NCI-H82 treated with DMSO at 0.1 percent for 48 hours (cell line): ENCODE measurements around the gene ICE1.
"Not testable (repeated sequence)": the region's sequence is repeated elsewhere in the genome, so short reads cannot be mapped to it uniquely, and the experiment has no call there.

Experiments used
- DNase-seq: peaks from one replicate; lab custom pipeline; 2025; ENCODE audit not compliant: unreplicated experiment; lab: John Stamatoyannopoulos, UW

The ICE1 gene

DNA sequence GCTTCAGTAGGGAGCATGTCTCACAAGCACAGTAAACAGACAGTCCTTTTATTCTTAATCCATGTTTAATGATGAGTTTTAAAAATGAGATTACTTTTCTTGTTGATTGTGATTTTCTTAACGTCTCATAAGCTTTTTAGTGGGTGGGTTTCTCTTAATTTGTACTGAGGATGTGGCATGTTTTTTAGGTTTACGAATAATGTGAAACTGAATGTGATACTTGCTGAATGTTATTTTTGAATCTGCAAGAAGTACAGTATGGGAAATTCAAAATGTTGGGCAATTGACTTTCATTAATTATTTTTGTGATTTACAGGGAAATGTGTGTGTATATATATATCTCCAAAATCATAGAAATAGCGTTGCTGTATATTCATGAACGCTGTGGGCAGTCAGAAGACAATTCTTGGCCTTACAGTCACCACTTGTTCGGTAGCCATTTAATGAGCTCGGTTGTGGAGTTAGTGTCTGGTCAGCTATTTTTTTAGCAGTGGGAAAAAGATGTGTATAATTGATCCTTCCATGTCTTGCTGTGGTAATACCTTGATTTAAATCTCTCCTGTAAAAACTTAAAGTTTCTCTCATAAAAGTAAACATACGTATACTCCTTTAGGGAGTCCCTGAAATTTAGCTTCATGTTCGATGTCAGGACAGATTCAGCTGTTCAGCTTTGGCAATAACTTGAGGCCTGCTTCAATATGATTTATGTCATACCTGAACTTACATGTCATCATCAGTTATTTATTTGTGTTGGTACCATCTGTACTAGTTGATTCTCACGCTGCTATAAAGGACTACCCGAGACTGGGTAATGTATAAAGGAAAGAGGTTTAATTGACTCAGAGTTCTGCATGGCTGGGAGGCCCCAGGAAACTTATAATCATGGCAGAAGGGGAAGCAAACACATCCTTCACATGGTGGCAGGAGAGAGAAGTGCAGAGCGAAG, 15.0 kb downstream of the ICE1 start:
- DNase-seq, result no peak

DNA sequence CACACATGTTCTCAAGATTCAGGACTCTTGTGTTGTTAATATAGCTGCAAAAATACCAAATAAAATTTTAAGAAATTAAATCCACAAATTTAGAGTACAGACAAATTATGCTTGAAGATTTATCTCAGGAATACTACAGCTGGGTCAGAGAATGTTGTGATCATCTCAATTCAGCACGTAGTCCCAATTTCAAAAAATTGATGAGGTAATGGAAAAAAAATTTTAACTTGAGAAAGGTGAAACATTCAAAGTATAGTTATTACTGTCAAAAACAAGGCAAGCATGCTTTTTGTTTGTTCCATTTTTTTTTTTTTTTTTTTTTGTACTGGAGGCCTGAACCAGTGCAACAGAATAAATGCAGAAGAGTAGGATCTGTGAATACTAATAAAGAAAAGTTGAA, 29.4 kb downstream of the ICE1 start:
- no peak for DNase-seq

DNA sequence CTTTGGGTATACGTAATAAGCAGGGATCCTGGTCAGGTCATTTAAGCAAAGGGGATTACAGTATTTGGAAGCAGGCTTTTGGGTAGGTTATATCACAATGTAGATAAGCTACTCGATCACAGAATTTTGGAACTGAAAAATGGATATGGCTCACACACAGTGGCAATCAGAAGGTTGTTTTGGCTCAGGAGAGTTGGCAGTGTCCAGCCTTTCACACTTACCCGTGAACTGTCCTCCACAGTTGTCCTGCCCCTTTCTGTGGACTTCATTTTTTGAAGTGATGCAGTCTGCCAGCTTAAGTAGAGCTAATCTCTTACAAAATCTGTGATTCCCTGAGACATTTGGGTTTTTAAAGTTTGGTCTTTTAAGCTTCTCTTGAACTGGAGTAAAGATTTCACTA, 30.7 kb downstream of the ICE1 start:
- no peak for DNase-seq

DNA sequence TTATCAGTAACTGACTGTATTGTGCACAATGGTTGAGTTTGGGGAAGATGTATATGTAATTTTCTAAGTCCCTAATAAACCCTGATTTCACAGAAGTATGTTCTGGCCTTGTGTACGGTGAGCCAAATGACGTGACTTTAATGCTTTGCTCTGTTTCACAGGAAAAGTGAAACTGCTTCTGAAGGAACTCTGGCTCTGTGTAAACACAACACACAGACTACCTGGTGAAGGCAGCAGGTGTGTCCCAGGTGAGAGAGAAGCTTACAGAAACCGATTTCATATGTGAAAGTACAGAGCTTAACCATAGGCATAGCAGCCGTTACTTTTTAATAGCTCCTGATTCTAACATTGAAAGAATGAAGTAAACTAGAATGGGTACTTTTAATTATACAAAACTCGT, 31.9 kb downstream of the ICE1 start:
- DNase-seq, result no peak

DNA sequence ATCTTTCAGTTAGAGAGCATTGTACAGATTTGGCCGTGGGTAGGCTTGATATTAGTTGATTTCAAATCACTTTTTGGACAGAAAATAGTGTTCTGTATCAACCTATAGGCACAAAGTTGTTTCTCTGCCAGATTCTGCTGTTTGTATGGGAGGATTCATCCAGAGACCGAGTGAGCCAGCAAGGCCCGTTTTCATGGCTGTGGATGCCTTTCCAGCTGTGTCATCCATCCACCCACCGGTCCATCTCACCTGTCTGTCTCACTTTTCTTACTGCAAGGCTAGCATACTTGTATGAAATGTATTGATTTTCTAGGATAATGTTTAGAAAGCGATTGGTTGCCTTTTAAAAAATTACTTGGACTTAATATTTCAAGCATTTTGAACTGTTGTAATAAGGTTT, 34.4 kb downstream of the ICE1 start:
- DNase-seq, result no peak

DNA sequence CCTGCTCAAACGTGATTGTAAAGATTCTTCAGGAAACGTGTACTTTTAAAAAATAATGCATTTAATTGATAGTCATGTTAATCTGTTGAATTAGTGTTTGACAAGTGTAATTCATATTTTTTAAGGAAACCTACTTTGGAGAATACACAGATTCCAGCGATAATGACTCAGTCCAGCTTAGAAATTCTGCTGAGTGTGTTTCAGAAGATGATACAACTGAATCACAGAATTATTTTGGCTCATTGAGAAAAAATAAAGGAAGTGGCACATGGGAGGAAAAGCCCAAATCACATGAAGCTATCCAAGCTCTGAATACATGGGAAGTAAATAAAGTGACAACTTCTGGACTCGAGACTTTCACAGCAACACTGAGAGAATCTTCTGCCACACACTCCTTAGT, 37.8 kb downstream of the ICE1 start:
- no peak for DNase-seq

DNA sequence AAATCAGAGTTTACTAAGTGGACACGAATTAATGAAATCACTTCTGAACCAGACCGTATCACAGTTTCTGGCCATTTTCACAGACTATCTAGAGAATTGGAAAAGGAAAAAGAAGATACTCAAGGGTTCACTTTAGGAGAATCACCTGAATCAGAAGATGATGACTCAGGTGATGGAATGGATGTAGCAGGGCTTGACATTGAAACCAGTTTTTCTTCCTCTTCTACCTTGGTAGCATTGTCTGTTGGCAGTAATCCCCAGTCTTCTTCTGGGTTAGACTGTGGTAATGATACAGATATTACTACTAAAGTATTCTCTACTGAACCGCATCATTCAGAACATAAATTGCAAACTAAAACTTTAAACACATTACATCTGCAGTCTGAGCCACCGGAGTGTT, 38.5 kb downstream of the ICE1 start:
- no peak for DNase-seq

DNA sequence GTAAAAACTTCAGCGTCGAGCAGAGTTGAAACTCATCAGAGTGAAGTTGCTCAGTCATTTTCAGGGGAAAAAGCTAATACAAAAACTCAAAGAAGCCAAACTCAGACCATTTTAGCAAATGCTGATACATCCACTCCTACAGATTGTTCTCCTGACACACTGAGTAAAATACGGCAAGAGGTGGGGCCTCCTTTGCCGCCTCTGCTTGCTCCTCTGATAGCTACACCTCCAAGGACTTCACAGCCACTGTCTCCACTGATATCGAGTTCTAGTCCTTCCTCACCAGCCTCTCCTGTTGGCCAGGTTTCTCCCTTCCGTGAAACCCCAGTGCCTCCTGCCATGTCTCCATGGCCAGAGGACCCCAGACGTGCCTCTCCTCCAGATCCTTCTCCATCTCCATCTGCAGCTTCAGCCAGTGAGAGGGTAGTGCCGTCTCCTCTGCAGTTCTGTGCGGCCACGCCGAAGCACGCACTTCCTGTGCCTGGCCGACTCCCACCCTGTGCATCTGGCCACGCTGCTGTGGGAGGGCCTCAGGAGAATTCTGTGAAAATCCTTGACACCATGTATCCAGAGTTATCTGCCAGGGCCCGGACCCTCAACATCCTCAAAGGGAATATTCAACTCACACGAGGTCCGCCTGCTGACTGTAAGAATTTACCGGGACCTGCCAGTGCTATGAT, 41.7 kb downstream of the ICE1 start:
- DNase-seq, result no peak

DNA sequence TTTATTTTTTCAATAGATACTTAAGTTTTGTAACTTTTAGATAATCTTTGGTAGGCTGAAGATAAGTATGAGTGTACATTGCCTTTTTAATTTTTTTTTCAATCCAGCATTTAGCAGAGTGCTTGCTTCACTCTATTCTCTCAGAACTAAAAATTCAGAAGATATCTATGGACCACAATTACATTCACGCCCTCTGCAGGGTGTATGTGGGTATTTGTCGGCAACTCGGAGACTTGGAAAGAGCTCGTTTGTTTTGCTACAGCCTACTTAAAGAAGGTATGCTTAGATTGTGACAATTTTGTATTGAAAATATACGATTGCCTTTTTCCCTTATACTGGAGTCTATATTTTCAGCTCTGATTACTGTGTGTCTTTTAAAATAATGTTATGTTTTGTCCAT, 43.8 kb downstream of the ICE1 start:
- DNase-seq, result no peak

DNA sequence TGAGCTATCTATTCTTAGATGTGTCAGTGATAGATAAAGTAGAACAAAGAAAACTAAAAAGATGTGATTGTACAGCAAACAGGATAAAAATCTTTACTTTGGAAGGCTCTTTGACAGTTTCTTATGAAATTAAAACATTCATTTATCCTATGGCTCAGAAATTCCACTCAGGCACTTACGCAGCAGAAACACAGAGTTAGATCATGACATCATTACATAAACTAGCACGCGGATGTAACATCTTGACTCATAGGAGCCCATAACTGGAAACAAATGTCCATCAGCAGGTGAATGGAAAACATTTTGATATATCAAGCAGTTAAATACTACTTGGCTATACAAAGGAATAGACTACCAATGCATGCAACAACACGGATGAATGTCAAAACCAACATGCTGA, 45.3 kb downstream of the ICE1 start:
- no peak for DNase-seq

DNA sequence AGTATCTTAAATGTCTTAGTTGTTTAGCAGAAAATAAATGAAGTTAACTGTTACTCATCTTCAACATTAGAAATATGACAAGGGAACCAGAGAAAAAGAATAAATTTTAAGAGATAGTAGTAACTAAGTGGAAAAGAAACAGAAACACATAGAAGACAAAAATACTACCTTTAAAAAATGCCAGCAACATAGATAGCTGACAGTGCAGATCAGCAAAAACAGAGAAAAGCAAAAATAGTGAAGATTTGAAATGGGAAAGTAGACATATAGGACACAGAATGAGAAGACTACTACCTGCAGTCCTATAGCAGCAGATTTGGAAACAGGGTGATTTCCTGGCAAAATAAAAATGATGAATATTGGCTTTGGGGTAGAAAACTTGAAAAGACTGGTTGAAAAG, 48.5 kb downstream of the ICE1 start:
- no peak for DNase-seq

DNA sequence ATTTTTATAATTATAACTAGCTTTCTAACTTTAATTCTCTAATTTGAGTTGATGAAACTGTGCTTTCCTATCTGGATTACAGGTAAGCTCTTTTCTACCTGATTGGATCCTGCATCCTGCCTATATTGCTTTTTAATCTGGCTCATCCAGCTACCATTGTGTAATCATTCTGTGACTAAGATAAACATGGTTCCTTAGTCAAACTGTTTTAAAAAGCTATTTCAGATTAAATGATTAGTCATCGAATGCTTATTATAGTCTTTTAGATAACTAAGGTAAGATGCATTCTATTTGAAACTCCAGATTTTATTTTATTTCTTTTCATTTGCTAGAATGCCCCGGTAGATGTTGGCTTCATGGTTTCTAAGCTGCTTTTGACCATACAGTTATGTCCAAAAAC, 50.7 kb downstream of the ICE1 start:
- no peak for DNase-seq

DNA sequence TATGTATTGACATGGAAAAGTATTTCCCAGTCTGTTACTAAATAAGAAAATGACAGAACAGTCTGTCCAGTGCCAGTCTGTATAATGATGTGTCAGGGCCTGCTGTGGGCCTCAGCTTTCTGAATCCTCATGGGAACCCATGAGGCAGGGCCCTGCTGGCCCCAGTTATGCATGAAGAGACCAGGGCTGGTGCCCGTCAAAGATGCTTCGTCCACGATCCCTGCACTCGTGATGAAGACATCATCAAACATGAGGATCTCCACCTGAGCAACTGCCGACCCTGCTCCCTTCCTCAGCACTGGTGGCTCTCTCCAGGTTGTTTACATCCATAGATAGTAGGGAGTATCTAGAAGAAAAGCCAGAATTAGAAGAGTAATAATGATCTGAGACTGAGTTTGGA, 52.5 kb downstream of the ICE1 start:
- DNase-seq, result no peak

DNA sequence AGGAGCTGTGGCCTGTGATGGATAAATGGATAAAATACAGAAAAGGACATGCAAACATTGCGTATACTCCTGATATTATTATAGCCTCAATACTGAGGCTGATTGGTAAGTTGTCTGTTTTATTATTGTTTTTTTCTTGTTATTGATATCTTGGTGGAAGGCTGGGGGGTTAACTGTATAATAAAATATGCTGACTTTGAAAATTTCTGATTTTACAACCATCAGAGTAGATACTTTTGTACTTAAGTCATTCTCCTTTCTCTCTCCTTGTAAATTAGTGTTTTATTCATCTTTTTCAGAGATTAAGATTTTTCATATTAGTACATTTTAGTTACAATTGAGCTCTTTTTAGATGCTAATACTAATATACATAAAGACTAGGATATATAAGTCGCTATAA, 53.5 kb downstream of the ICE1 start:
- DNase-seq, result no peak

DNA sequence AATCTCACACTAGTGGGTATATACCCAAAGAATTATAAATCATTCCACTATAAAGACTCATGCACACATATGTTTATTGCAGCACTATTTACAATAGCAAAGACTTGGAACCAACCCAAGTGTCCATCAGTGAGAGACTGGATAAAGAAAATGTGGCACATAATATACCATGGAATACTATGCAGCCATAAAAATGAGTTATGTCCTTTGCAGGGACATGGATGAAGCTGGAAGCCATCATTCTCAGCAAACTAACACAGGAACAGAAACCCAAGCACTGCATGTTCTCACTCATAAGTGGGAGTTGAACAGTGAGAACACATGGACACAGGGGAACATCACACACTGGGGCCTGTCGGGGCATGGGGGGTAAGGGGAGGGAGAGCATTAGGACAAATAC, 57.1 kb downstream of the ICE1 start:
- not testable (repeated sequence) for DNase-seq

DNA sequence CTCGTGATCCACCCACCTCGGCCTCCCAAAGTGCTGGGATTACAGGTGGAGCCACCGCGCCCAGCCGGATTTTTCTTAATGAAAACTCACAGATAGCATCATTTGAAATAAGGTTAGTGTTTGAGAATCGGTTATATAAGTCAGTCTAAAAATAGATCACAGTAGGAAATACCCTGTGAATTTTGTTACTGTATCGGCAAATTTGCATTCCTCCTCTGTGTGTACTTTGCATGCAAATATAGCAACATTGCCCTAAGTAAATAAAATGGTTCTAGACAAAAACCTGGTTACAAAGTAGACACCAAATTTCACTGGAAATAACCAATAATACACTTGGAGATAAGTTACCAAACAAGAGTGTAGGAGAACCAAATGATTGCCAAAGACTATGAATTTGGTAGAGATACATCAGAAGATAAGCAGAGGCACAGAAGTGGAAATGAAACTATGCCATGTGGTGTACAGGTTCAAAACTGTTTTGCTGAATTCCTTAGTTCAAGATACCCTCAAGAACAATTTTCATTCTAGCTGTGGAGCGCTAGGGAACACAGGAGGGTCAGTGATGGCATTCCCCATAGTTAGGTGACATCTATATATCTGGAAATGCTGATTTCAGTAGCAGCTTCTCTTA, 58.1 kb downstream of the ICE1 start:
- no peak for DNase-seq

DNA sequence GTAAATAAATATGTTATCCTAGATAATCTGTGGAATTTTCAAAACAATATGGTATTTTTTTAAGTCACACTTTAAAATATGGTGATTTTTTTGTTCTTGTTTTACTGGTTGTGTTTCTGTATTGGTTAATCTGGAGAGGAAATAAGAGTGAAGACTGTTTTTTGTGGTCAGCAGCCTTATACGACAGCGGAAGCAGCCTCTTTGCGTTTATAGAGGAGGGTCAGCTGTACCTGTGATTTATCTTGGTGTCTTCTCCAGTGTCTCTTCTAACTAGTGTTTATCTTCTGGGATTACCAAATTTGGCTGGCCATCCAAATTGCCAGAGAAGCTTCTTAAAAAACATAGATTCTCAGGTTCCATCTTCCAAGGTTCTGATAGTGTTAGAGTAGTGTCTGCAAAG, 58.7 kb downstream of the ICE1 start:
- no peak for DNase-seq

DNA sequence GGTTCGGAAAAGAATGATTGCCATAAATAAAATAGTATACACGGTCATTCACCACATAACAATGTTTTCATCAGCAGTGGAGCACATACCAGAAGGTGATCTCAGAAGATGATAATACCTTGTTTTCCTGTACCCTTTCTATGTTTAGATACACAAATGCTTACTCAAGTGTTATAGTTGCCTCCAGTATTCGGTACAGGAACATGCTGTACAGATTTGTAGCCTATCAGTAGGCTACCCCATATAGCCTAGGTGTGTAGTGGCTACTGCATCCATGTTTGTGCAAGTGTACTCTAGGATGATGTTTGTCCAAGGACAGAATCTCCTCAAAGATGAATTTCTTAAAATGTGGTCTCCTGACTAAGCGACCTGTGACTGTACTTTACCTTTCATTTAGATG, 59.2 kb downstream of the ICE1 start:
- DNase-seq, result no peak

DNA sequence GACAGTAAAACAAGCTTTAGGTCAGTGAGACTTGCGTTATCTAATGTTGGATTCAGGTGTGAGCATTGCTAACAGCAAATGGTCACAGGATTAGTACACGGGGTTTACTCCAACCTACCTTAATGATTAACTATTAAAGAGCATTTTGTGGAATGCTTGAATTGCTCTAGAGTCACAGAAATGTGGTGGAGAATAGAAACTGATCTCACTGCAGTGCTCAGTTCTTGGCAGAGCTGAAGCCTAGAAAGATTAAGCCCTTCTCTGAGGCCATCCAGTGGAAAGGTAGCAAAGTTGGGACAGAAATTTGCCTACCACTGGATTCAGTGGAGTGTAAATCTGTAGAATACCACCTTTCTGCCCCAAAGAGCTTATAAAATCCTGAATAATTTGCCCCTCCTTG, 60.9 kb downstream of the ICE1 start:
- DNase-seq, result no peak

DNA sequence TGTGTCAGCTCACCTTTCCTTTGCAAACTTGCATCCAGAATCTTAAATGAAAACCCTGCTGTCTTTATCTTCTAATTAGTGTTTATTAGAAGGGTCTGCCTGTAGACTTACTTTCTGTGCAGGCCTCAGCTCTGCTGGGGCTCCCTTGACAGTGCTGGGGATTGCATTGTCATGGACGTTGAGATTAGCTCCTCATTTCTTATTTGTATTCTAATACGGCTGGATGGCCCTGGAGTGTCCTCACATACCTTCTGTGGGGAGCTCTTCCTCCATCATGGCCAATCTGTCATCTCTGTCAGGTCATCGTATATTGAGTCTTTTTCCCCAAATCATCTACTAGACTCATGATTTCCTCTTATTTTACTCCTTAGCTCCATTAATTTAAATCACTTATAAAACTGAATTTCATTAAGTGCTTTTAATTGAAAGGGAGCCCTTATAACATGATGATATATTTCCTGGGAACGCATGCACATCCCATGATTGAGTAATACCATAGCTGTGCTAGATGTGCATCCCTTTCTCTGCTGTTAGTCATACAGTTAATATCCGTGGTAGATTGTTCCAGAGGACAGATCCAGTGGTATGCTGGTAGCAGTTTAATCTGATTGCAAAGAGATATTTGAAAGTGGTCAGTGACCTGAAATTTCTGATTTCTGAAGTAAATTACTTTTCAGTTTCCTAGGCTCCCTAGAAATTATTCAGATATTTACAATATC, 61.6 kb downstream of the ICE1 start:
- DNase-seq, result no peak

DNA sequence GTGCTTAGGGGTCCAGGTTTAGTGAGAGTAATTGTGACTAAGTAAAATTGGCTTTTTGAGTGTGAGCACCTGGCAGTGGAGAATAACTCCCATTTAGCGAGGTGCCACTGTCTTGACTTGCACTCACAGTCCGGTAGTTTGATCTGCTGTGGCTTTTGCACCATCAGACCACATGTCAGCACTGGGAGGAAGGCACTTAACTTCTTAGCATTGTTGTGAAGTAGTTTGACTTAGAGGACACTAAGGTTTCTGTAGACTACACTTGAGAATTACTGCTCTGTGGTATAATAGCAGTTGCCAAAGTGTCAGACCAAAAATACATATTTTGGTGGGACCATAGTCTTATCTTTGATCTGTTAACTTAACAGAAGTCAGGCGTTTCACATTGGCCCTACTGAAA, 63.6 kb downstream of the ICE1 start:
- no peak for DNase-seq
